Limb (tissue), 2 donors: ENCODE measurements around the gene KIF21A.

Experiments
- DNase-seq, 2 donors: peaks; one replicate each; pipeline ENCODE4 v3.0.0-alpha.2; 2016; ENCODE audit errors: extremely low spot score in 2 of 2

Gene KIF21A

DNA sequence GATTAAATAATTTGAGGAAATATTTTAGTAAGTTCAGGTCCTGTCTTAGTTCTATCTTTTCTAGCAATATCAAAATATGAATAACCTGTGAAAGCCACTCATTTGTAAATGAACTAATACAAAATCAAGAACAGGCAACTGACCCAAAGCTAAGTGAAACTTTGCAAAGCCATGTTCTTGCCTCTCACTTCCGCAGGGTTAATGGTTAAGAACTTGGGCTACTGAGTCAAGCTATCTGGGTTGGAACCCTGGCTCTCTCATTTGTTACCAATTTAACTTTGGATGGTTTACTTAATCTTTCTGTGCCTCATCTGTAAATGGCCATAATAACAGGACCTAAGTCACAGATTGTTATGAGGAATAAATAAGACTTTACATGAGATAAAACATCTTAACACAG is 2.8 kb downstream of the KIF21A start:
- DNase-seq = no peak

DNA sequence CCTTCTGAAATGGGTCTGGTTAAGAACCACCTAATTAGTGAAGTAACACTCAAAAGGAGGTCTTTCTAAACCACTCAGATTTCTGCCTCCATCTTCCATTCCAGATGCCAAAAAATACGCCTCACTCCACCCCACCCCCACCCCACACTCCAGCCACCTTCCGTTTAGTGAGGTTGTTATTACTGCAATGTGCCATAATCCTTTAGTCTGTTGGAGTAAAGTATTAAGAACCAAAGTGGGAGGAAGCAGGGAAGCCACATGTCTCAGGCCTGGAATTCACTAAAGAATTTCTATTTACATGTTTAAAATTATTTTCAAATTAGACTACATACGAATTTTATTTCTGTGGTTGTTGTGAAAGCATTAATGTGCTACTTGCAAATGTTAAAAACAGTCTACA is 7.4 kb downstream of the KIF21A start:
- no peak for DNase-seq

- DNase-seq = no peak
These were observed 11.1 kb downstream of the KIF21A start for GRCh38 chr12:39431797-39432196.

DNA sequence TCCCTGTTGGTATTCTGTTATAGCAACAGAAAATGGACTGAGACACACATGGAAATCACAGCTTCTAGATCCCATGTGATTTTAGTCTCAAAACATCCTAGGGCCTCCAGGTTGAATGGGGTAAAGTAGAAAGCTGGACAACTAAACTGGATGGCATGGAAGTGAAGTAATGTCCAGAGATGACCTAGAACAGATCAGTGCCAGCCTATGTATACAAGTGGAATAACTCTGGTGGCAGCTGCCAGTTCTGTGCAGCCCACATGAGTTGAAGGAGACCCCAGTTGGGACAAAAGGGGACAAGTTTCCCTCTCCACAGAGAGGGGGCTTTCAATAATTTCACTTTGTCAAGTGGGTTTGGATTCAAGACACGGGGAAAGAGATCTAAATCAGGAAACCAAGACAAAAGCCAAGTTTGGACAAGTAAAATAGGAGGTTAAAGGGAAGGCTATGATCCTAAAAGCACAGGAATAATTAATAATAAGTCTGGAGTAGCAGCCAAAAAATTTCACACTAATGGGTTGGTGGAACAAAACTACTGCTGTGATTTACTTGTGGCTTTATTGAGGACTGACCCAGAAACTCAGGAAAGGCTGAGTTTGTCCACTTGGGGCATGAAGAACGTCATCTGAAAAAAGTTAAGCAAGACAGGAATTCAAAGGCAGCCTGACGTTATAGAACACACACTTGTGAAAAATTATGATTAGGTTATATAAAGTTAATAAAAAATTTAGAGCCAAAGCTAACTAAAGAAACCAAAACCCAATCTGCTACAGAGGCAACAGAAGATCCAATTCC is 11.7 kb downstream of the KIF21A start:
- no peak for DNase-seq

DNA sequence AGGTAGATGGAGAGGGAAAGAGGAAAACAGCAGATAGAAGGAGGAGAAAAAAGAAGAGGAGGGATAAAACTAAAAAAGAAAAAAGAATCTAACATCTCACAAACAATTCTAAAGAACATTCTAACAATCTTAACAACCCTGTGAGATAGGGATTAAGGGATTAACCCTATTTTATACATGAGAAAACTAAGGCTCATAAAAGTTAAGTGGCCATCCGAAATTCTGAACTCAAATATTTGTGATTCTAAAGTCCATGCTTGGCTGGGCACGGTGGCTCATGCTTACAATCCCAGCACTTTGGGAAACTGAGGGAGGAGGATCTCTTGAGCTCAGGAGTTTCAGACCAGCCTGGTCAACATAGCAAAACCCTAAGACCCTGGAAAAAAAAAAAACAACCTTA is 13.1 kb downstream of the KIF21A start:
- DNase-seq = no peak

DNA sequence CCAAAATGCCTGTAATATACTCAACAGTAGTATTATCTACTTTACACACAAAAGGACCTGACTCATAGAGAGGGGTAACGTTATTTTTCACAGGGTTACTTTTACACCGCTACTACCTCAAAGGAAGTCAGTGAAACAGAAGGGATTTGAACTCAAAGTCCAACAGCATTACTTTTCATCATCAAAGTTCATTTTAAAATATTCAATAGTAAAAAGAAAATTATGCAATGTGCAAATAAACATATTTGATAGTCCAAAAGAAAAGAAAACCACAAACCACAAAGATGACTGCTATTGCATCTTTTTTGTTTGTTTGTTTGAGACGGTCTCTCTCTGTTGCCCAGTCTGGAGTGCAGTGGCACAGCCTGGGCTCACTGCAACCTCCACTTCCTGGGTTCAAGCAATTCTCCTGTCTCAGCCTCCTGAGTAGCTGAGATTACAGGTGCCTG is 15.5 kb downstream of the KIF21A start:
- no peak for DNase-seq

GRCh38 chr12:39426636-39427240 is 16.2 kb downstream of the KIF21A start:
- no peak for DNase-seq

DNA sequence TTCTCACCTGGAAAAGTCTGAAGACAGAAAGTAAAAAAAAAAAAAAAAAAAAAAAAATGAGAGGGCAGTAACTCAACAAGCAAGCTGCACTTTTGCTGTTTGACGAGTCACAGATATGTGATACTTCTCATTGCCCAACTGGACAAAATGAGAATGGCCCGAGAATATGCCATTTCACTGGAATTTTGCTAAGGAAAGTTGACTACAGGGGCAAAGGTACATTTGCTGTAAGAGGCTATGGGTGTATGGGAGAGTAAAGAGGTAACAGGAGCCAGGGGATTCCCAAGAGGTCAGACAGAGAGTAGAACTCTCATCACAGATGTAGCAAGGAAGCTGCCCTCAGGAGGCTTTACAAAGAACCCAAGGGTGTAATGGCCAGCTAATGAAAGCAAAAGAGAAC is 22.9 kb downstream of the KIF21A start:
- DNase-seq = no peak

DNA sequence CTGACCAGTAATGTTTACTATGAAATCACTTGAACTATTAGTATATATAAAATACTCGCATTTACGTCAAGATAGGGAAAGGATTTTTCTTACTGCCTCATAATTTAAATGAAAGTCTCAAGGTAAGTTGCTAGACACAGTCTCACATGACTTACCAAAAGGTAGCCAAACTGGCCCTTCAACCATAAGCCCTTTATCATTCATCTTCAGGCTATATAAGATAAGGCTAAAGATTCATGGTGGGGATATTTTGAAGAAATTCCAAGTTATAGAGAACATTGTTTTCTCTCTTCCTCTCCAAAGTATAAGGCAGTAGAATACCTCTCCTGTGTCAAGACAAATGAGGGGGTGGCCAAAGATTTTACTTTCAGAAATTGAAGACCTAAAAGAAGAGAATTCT is 23.4 kb downstream of the KIF21A start:
- DNase-seq = no peak

GRCh38 chr12:39417916-39418315 is 25.0 kb downstream of the KIF21A start:
- no peak for DNase-seq

GRCh38 chr12:39413836-39414771 is 28.8 kb downstream of the KIF21A start:
- DNase-seq = no peak

- no peak for DNase-seq
These were observed 30.7 kb downstream of the KIF21A start for GRCh38 chr12:39412210-39412609.

DNA sequence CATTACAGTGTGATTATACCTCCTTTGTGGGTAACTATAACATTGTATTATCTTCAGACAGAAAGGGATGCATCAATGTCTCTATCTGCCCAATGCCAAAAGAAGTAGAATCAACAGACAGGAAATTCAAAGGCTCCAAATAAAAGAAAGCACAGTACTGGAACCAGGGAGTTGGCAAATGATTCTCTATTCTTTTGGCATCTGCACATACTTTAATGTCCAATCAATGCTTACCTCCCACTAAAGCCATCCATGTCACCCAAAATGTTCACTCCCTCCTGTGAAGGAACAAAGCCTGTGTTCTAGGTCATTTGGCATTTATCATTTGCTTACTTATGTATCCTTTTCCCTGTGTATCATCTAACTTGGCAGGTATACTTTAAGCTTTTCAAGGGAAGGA is 36.7 kb downstream of the KIF21A start:
- no peak for DNase-seq

DNA sequence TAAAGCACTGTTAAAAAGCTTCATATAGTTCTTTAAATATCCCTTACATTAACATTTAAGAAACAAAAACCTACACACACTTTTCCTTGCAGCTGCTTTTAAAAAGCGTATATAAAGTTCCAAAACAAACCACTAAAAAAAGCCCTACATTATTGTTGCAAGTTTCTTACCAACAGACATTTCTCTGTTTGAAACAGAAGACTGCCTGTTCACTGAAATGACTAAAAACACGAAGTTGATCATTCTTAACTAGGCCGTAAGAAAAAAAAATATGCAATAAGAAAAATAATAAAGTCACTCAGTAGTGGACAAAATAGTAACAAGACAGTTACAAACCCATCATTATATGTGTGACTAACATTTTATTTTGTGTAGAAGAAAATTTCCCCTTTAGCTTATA is 37.3 kb downstream of the KIF21A start:
- DNase-seq = no peak

- no peak for DNase-seq
These were observed 38.9 kb downstream of the KIF21A start for GRCh38 chr12:39404000-39404399.

DNA sequence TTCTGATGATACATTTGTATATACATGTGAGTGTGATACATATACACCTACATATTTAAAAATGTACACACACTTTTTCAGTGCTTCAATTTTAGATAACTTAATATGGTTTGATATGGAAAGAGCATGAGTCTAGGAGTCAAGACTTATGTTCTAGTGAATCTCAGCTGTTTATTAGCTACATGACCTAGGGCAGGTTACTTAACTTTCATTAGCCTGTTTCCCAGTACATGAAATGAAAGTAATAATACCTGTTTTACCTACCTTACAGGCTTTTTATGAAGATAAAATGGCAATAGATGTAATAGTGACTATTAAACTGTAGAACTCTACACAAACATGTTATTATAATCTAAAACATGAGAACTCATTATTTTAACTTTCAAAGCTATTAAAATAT is 39.5 kb downstream of the KIF21A start:
- DNase-seq = no peak

- no peak for DNase-seq
These were observed 40.0 kb downstream of the KIF21A start for GRCh38 chr12:39402922-39403321.

DNA sequence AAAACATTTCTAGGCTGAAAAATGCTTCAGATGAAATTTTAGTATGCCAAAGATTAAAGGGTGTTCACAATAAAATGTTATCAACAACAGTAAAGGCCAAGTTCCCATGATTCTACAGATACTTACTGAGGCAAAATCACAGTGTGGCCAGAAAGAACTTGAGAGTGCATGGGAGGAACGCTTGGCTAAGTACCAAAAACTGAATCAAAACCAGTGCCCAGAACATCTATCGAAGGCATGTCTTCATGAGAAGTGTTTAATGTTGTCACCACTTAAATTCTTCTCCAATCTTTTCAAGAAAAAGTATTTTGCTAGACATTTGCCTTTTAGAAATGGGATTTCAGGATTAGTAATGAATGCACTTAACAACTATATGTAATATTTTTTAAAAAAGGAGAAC is 41.5 kb downstream of the KIF21A start:
- DNase-seq = no peak

GRCh38 chr12:39395866-39396265 is 47.1 kb downstream of the KIF21A start:
- DNase-seq = no peak

DNA sequence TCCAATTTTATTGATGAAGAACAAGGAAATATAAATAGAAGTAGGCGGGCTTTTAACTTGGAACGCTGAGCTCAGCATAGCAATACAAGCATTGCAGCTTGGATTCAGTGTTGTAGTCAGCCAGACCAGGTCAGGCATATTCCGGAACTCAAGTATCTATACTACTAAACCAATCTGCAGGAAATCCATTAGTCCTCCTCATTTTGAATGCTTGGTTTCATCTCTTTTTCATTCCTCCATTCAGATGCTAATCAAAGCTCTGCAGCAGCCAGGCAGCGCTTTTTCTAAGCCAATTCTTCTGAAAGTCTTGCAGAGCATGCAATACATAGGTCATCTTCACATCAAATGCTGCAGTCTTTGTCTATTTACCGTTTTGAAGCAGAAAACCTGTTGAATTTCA is 49.0 kb downstream of the KIF21A start:
- DNase-seq = no peak

DNA sequence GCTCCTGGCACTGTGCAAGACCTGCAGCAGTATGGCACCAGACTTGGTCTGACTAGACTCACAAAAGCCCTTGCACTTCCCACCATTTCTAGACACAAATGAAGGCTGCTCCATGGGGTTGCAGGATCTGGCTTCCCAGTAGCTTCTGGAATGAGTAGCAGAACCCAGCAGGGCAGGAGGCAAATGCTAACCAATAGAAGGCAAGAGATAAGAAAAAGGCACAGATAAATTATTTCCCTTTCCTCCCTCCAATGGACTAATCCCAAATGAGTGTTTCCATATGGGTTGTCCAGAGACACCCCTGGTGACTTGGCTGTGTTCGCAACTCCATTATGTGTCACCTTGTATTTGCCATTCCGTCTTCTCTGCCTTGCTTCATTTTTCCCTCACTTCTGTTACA is 49.7 kb downstream of the KIF21A start:
- no peak for DNase-seq
